GM19023 (cell line): ENCODE results near the gene PLOD3.

Experiments
- ATAC-seq: cut with Tn5 transposase; IDR thresholded peaks from one replicate; pipeline ENCODE4 v1.9.1; 2021; ENCODE audit warnings: mild to moderate bottlenecking, moderate library complexity; ENCODE audit not compliant: unreplicated experiment

Gene PLOD3

GRCh38 chr7:101239191-101239950, 22.0 kb upstream of the PLOD3 start:
- ATAC-seq: no peak

GRCh38 chr7:101238226-101239182, 21.1 kb upstream of the PLOD3 start:
- no peak for ATAC-seq

GRCh38 chr7:101237206-101238067, 20.1 kb upstream of the PLOD3 start, which contains the start of gene CLDN15:
TSS of gene CLDN15 (minus strand) at chr7:101237802. CDS start at chr7:101237581, 221 bp downstream.
- no peak for ATAC-seq

GRCh38 chr7:101236292-101236835, 19.0 kb upstream of the PLOD3 start:
- ATAC-seq: no peak

- ATAC-seq: no peak
Measured at GRCh38 chr7:101235522-101235921, 18.1 kb upstream of the PLOD3 start.

- no peak for ATAC-seq
Measured at GRCh38 chr7:101235050-101235449, 17.7 kb upstream of the PLOD3 start.

GRCh38 chr7:101234636-101235035, 17.3 kb upstream of the PLOD3 start:
- ATAC-seq: no peak

GRCh38 chr7:101233907-101234547, 16.6 kb upstream of the PLOD3 start:
- no peak for ATAC-seq

GRCh38 chr7:101232141-101232850, 14.9 kb upstream of the PLOD3 start:
- ATAC-seq: no peak

GRCh38 chr7:101231644-101232043, 14.3 kb upstream of the PLOD3 start:
- no peak for ATAC-seq

GRCh38 chr7:101226721-101227120, 9.3 kb upstream of the PLOD3 start:
- no peak for ATAC-seq

GRCh38 chr7:101225650-101226049, 8.3 kb upstream of the PLOD3 start:
- no peak for ATAC-seq

GRCh38 chr7:101223528-101223927, 6.1 kb upstream of the PLOD3 start:
- no peak for ATAC-seq

GRCh38 chr7:101222275-101222830, 5.0 kb upstream of the PLOD3 start:
- ATAC-seq: no peak

GRCh38 chr7:101220295-101220694, 2.9 kb upstream of the PLOD3 start:
- ATAC-seq: no peak

GRCh38 chr7:101218236-101219125, 1.1 kb upstream of the PLOD3 start:
- peak; percentile 1 for ATAC-seq

- ATAC-seq: peak; percentile 27
Measured at GRCh38 chr7:101216860-101217387, 457 bp downstream of the PLOD3 start.
